ENCODE results near the gene MICAL3.

DNA sequence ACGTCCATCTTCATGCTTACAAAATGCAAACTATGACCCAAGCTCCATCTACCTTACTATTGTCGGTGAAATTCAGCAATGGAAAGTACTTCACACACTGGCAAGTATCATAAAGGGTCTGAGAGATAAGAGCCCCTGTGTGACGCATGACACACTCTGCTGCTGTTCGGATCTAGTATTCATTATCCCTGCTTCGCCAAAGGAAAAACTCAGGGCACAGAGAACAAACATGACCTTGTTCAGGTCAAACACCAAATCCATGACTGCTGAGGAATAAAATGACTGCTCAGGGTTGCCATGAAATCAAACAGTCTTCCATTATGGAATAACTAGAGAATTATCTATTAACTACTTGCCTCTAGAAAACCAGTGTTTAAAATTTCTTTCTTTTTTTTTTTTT, 73.0 kb downstream of the MICAL3 start:
- TF ChIP-seq, protein P1, sequence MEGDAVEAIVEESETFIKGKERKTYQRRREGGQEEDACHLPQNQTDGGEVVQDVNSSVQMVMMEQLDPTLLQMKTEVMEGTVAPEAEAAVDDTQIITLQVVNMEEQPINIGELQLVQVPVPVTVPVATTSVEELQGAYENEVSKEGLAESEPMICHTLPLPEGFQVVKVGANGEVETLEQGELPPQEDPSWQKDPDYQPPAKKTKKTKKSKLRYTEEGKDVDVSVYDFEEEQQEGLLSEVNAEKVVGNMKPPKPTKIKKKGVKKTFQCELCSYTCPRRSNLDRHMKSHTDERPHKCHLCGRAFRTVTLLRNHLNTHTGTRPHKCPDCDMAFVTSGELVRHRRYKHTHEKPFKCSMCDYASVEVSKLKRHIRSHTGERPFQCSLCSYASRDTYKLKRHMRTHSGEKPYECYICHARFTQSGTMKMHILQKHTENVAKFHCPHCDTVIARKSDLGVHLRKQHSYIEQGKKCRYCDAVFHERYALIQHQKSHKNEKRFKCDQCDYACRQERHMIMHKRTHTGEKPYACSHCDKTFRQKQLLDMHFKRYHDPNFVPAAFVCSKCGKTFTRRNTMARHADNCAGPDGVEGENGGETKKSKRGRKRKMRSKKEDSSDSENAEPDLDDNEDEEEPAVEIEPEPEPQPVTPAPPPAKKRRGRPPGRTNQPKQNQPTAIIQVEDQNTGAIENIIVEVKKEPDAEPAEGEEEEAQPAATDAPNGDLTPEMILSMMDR (IDR thresholded peaks at IDR 0.05): no peak
- TF ChIP-seq POLR2A (IDR thresholded peaks at IDR 0.05; ENCODE audit: low read length) (no peak), ZFP36 (IDR thresholded peaks at IDR 0.05; ENCODE audit: borderline replicate concordance, partially characterized antibody) (no peak), RCOR1 (IDR thresholded peaks at IDR 0.05; ENCODE audit: low read depth, low read length) (no peak)
